ENCODE results near the gene PRDM8.

The PRDM8 gene

GRCh38 chr4:80209340-80209701, 12.0 kb downstream of the PRDM8 start:
- TF ChIP-seq CTCF (IDR thresholded peaks at IDR 0.05), result no peak
- Mint-ChIP-seq H3K4me1 (peaks cover 13% of the 10 kb centered on the region), H3K36me3 (ENCODE audit: low read depth) (no peaks in the 10 kb centered on the region), H3K27me3 (ENCODE audit: low read depth, poor library complexity) (peaks cover 96% of the 10 kb centered on the region), H3K4me3 (no peak overlapping the region), H3K9me3 (peaks cover 12% of the 10 kb centered on the region), H3K27ac (no peak overlapping the region)
- no peak for DNase-seq

- TF ChIP-seq CTCF (IDR thresholded peaks at IDR 0.05), result no peak
- H3K9me3 Mint-ChIP-seq, result peaks cover 12% of the 10 kb centered on the region
- no peak overlapping the region for H3K4me3 Mint-ChIP-seq
- H3K27ac Mint-ChIP-seq, result no peak overlapping the region
- no peak for DNase-seq
- H3K4me1 Mint-ChIP-seq, result peaks cover 13% of the 10 kb centered on the region
- peaks cover 93% of the 10 kb centered on the region for H3K27me3 Mint-ChIP-seq (ENCODE audit: low read depth, poor library complexity)
- H3K36me3 Mint-ChIP-seq (ENCODE audit: low read depth), result no peaks in the 10 kb centered on the region
Measured at GRCh38 chr4:80210549-80210948, 13.2 kb downstream of the PRDM8 start.

GRCh38 chr4:80213117-80213815, 16.0 kb downstream of the PRDM8 start:
- Mint-ChIP-seq H3K36me3 (ENCODE audit: low read depth) (no peaks in the 10 kb centered on the region), H3K4me3 (no peak overlapping the region), H3K27ac (no peak overlapping the region), H3K27me3 (ENCODE audit: low read depth, poor library complexity) (peaks cover 86% of the 10 kb centered on the region), H3K4me1 (peaks cover 1% of the 10 kb centered on the region), H3K9me3 (no peaks in the 10 kb centered on the region)
- no peak for DNase-seq
- no peak for TF ChIP-seq CTCF (IDR thresholded peaks at IDR 0.05)

- Mint-ChIP-seq H3K27me3 (ENCODE audit: low read depth, poor library complexity) (peaks cover 86% of the 10 kb centered on the region), H3K9me3 (no peaks in the 10 kb centered on the region), H3K4me1 (no peaks in the 10 kb centered on the region), H3K27ac (no peak overlapping the region), H3K4me3 (no peak overlapping the region), H3K36me3 (ENCODE audit: low read depth) (no peaks in the 10 kb centered on the region)
- peak; percentile 66 for TF ChIP-seq CTCF (IDR thresholded peaks at IDR 0.05)
- DNase-seq, result no peak
Measured at GRCh38 chr4:80215449-80216052, 18.2 kb downstream of the PRDM8 start.

GRCh38 chr4:80216100-80216761, 18.9 kb downstream of the PRDM8 start:
- H3K4me3 Mint-ChIP-seq, result no peak overlapping the region
- peaks cover 83% of the 10 kb centered on the region for H3K27me3 Mint-ChIP-seq (ENCODE audit: low read depth, poor library complexity)
- no peak for TF ChIP-seq CTCF (IDR thresholded peaks at IDR 0.05)
- H3K36me3 Mint-ChIP-seq (ENCODE audit: low read depth), result no peaks in the 10 kb centered on the region
- no peak for DNase-seq
- H3K4me1 Mint-ChIP-seq, result no peaks in the 10 kb centered on the region
- H3K9me3 Mint-ChIP-seq, result no peaks in the 10 kb centered on the region
- H3K27ac Mint-ChIP-seq, result no peak overlapping the region

Measured in nephron progenitor cell (in vitro differentiated cells).